Stomach (tissue), 9 donors: Measurements from ENCODE around the gene KLF15. TPM values are rescaled to one million over a fixed set of nuclear protein-coding genes. Genes with fewer than 3 reads are reported as not detected.

Experiments
- DNase-seq, 2 donors: peaks; one replicate each; pipeline versions ENCODE4 v3.0.0 to v3.0.0-alpha.2; 2013 to 2019
- H3K27ac ChIP-seq, 5 donors: fragments of 200-600 bp in 4 of 5; sonication (generic) in 4 of 5; one replicate each; pipeline ENCODE4 v1.5.1; 2013 to 2019; ENCODE audit warnings: mild to moderate bottlenecking in 1 of 5, moderate library complexity in 1 of 5
- H3K27me3 ChIP-seq, 3 donors: fragments of 200-600 bp; sonication (generic); one replicate each; pipeline ENCODE4 v1.5.1; 2017 to 2019; ENCODE audit warnings: mixed run types in 1 of 3
- H3K36me3 ChIP-seq, 4 donors: fragments of 200-600 bp; sonication (generic); 1 replicate in 3 of 4; 2 replicates in 1 of 4; pipeline ENCODE4 v1.5.1; 2016 to 2019
- H3K4me1 ChIP-seq, 4 donors: fragments of 200-600 bp; sonication (generic); one replicate each; pipeline ENCODE4 v1.5.1; 2016 to 2019
- H3K4me3 ChIP-seq, 4 donors: fragments of 200-600 bp; sonication (generic) in 3 of 4; one replicate each; pipeline ENCODE4 v1.5.1; 2016 to 2019; ENCODE audit warnings: mild to moderate bottlenecking in 1 of 4
- H3K9me3 ChIP-seq, 4 donors: fragments of 200-600 bp; sonication (generic); one replicate each; pipeline ENCODE4 v1.5.1; 2016 to 2019
- CTCF ChIP-seq, 7 experiments: fragments of 450-650 bp in 4 of 7; fragments of 200-600 bp in 3 of 7; sonication (generic) in 3 of 7; IDR thresholded peaks; one replicate each; pipeline ENCODE4 v1.5.1; 2016 to 2019; ENCODE audit warnings: antibody characterized with exemption in 7 of 7, control low read depth in 2 of 7, mild to moderate bottlenecking in 1 of 7
- EP300 ChIP-seq: sonication (generic); formaldehyde crosslinking; IDR thresholded peaks from one replicate; pipeline ENCODE4 v1.6.1; 2017; ENCODE audit warnings: antibody characterized with exemption
- POLR2A ChIP-seq, 4 donors: fragments of 450-650 bp; IDR thresholded peaks; one replicate each; pipeline ENCODE4 v1.6.1; 2016; ENCODE audit warnings: antibody characterized with exemption in 4 of 4, control low read depth in 2 of 4, mild to moderate bottlenecking in 1 of 4, moderate library complexity in 1 of 4
- POLR2AphosphoS5 ChIP-seq, 3 donors: sonication (generic); formaldehyde crosslinking; IDR thresholded peaks; one replicate each; pipeline ENCODE4 v1.6.1; 2016; ENCODE audit warnings: antibody characterized with exemption in 3 of 3
- WGBS, 5 donors: extraction: QIAGEN DNeasy Blood & Tissue Kit in 3 of 5; methylation state at CpG; one replicate each; pipeline versions ENCODE4 v1.1.5 to v1.1.7; 2013 to 2018; 5-methylcytosine and 5-hydroxymethylcytosine counted together
- intact Hi-C: fragments of 100-400 bp; cut with DNase I; formaldehyde crosslinking; loops from one replicate; pipeline ENCODE4 v1.15.1; 2023; ENCODE audit warnings: low total_unique reads
- polyA plus RNA-seq, 3 donors: library from polyadenylated mRNA; stranded (reverse); fragments of 200-250 nt; gene quantifications; one replicate each; pipeline ENCODE4 v1.2.3, GENCODE V29; 2013
- total RNA-seq, 5 donors: library from RNA; depleted of rRNA; stranded (reverse); fragments of >200 nt; gene quantifications; one replicate each; pipeline versions ENCODE4 v1.1.0 to v1.2.3, GENCODE V29; 2014 to 2016
- donor health status: healthy with polysubstance abuse.
- donor health status: Bipolar disorder and iron deficiency.
- donor health status: healthy.

KLF15 gene
- total and polyA plus RNA-seq, 8 donors = 4.6 to 82.9 (median 19.1) TPM

- Histone ChIP-seq H3K36me3 (peaks cover 0 to 31% (median 0%) of the 10 kb centered on the region in 4 donors), H3K27me3 (no peaks in the 10 kb centered on the region), H3K4me1 (no peaks in the 10 kb centered on the region), H3K9me3 (peaks cover 0 to 29% (median 18%) of the 10 kb centered on the region in 4 donors), H3K27ac (no peak overlapping the region), H3K4me3 (no peak overlapping the region)
- intact Hi-C loops = no loop called here
- no peak for DNase-seq
- WGBS, 5 donors = 81 to 88% (median 84%) methylated on average over 7 of the region's 7 CpGs
- TF ChIP-seq POLR2A (IDR thresholded peaks at IDR 0.05) = no peak
- TF ChIP-seq EP300 = no peak
- TF ChIP-seq POLR2AphosphoS5 (IDR thresholded peaks at IDR 0.05) = no peak
- no peak for TF ChIP-seq CTCF (IDR thresholded peaks at IDR 0.05)
These were observed 27.1 kb downstream of the KLF15 start for GRCh38 chr3:126329927-126330725.

- WGBS, 5 donors = 83 to 91% (median 87%) methylated on average over 4 of the region's 4 CpGs
- H3K4me3 ChIP-seq = no peak overlapping the region
These were observed 30.6 kb downstream of the KLF15 start for GRCh38 chr3:126326629-126327028.

GRCh38 chr3:126322181-126322967 is 34.8 kb downstream of the KLF15 start:
- WGBS, 5 donors = 51 to 66% (median 60%) methylated on average over 9 of the region's 9 CpGs
- no peak for DNase-seq

More at GRCh38 chr3:126326629-126327028, 30.6 kb downstream of the KLF15 start:
- H3K27me3 ChIP-seq = no peaks in the 10 kb centered on the region
- intact Hi-C loops = no loop called here
- TF ChIP-seq POLR2AphosphoS5 (IDR thresholded peaks at IDR 0.05) (no peak), CTCF (IDR thresholded peaks at IDR 0.05) (no peak), EP300 (no peak), POLR2A (IDR thresholded peaks at IDR 0.05) (no peak)
- H3K4me1 ChIP-seq = no peaks in the 10 kb centered on the region
- no peak overlapping the region for H3K27ac ChIP-seq
- no peak for DNase-seq
- H3K9me3 ChIP-seq = peaks cover 0 to 29% (median 16%) of the 10 kb centered on the region in 4 donors
- peaks cover 0 to 31% (median 0%) of the 10 kb centered on the region in 4 donors for H3K36me3 ChIP-seq

More at GRCh38 chr3:126322181-126322967, 34.8 kb downstream of the KLF15 start:
- H3K27me3 ChIP-seq = no peaks in the 10 kb centered on the region
- peaks cover 0 to 10% (median 0%) of the 10 kb centered on the region in 4 donors for H3K9me3 ChIP-seq
- H3K27ac ChIP-seq = no peak overlapping the region
- intact Hi-C loops = no loop called here
- H3K4me3 ChIP-seq = no peak overlapping the region
- no peaks in the 10 kb centered on the region for H3K4me1 ChIP-seq
- no peaks in the 10 kb centered on the region for H3K36me3 ChIP-seq
- TF ChIP-seq POLR2A (IDR thresholded peaks at IDR 0.05) = no peak
- no peak for TF ChIP-seq CTCF (IDR thresholded peaks at IDR 0.05)
- TF ChIP-seq POLR2AphosphoS5 (IDR thresholded peaks at IDR 0.05) = no peak
- TF ChIP-seq EP300 = no peak
